ENCODE results near the gene PEX14. TPM values are rescaled to one million over a fixed set of nuclear protein-coding genes. Genes with fewer than 3 reads are reported as not detected.
"Not testable (repeated sequence)": the region's sequence is repeated elsewhere in the genome, so short reads cannot be mapped to it uniquely, and the experiment has no call there.

The PEX14 gene
- total RNA-seq, 2 donors from 2014 or later: 24.3 to 26.0 TPM

DNA sequence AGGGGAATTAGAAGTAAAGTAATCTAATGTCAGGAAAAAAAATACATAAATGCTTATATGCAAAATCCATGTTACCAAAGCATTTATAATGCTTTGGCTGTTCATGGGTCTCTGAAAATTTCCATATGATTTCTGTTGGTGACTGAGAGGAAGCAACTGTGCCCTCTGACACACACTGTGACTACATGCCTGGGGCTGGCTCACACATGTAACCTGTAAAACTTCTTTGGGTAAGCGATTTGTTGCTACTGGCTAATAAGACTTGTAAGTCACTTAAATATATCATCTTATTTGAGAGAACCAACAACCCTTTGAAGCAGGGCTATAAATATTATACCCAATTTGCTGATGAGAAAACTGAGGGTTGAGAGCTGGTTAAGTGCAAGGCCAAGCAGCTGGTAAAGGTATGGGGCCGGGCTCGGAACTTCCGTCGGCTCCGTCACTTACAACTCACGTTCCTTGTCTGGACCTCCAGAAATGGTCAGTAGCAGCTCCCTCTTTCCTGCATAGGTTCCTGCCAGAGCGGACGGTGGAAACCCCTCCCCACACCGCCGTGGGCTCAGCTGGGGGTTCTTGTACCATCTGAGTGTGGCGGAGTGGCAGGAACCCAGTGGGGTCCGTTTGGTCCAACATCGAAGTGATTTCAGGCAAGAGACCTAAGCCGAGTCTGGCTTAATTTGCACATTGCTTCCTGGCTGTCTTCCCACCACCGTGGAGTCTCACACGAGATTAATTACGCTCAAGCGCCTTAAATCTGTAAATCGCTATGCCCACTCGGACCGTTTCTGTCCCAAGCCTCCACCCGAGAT, 3.1 kb upstream of the PEX14 start:
- peaks cover 32% of the 10 kb centered on the region for H3K36me3 Mint-ChIP-seq (ENCODE audit: low read depth)
- Histone ChIP-seq H3K4me1 (ENCODE audit: control insufficient read depth, insufficient read depth, low read length) (peaks cover 8% of the 10 kb centered on the region), H3K36me3 (ENCODE audit: control insufficient read depth, insufficient read depth, low read length) (peaks cover 26% of the 10 kb centered on the region), H3K4me3 (ENCODE audit: low read length) (peak overlapping the region; percentile 86), H3K27ac (ENCODE audit: low read depth, low read length) (no peak overlapping the region), H3K27me3 (ENCODE audit: control insufficient read depth, insufficient read depth, low read length, poor library complexity, severe bottlenecking) (no peaks in the 10 kb centered on the region), H3K9me3 (ENCODE audit: control insufficient read depth, low read length) (no peaks in the 10 kb centered on the region), H3K9ac (ENCODE audit: extremely low read depth, low read length, poor library complexity, severe bottlenecking) (peak overlapping the region; percentile 66)
- TF ChIP-seq CTCF (conservative IDR thresholded peaks at IDR 0.05): no peak
- peak overlapping the region; percentile 95 for H3K27ac Mint-ChIP-seq
- H3K9me3 Mint-ChIP-seq: no peaks in the 10 kb centered on the region
- 7 to 8% methylated on average over 9 to 23 of the region's 23 CpGs for WGBS, 2 experiments (ENCODE audit: insufficient coverage in 1 of 2, insufficient read length in 1 of 2)
- H3K27me3 Mint-ChIP-seq (ENCODE audit: insufficient read depth): no peaks in the 10 kb centered on the region
- peaks cover 13% of the 10 kb centered on the region for H3K4me1 Mint-ChIP-seq
- H3K4me3 Mint-ChIP-seq: peak overlapping the region; percentile 97
- no peak for DNase-seq

GRCh38 chr1:10472220-10473144, 2.3 kb upstream of the PEX14 start, which contains the start of gene DFFA:
TSS of gene DFFA (minus strand) at chr1:10472529. CDS start at chr1:10472458, 71 bp downstream.
- H3K4me3 Mint-ChIP-seq: peak within 1 kb of the TSS; percentile 97
- H3K4me3 ChIP-seq (ENCODE audit: low read length): peak within 1 kb of the TSS; percentile 86
- no peak for TF ChIP-seq CTCF (conservative IDR thresholded peaks at IDR 0.05)
- no peaks in the 10 kb centered on the region for H3K27me3 Mint-ChIP-seq (ENCODE audit: insufficient read depth)
- H3K36me3 ChIP-seq (ENCODE audit: control insufficient read depth, insufficient read depth, low read length): peaks cover 28% of the 10 kb centered on the region
- no peak within 1 kb of the TSS for H3K27ac ChIP-seq (ENCODE audit: low read depth, low read length)
- peaks cover 8% of the 10 kb centered on the region for H3K4me1 Mint-ChIP-seq
- 2 to 3% methylated on average over 41 to 57 of the region's 59 CpGs for WGBS, 2 experiments (ENCODE audit: insufficient coverage in 1 of 2, insufficient read length in 1 of 2)
- H3K4me1 ChIP-seq (ENCODE audit: control insufficient read depth, insufficient read depth, low read length): peaks cover 8% of the 10 kb centered on the region
- H3K9ac ChIP-seq (ENCODE audit: extremely low read depth, low read length, poor library complexity, severe bottlenecking): peak within 1 kb of the TSS; percentile 66
- H3K36me3 Mint-ChIP-seq (ENCODE audit: low read depth): peaks cover 28% of the 10 kb centered on the region
- H3K9me3 Mint-ChIP-seq: no peaks in the 10 kb centered on the region
- H3K9me3 ChIP-seq (ENCODE audit: control insufficient read depth, low read length): no peaks in the 10 kb centered on the region
- H3K27ac Mint-ChIP-seq: peak within 1 kb of the TSS; percentile 95
- H3K27me3 ChIP-seq (ENCODE audit: control insufficient read depth, insufficient read depth, low read length, poor library complexity, severe bottlenecking): no peaks in the 10 kb centered on the region
- peak; percentile 99 for DNase-seq

DNA sequence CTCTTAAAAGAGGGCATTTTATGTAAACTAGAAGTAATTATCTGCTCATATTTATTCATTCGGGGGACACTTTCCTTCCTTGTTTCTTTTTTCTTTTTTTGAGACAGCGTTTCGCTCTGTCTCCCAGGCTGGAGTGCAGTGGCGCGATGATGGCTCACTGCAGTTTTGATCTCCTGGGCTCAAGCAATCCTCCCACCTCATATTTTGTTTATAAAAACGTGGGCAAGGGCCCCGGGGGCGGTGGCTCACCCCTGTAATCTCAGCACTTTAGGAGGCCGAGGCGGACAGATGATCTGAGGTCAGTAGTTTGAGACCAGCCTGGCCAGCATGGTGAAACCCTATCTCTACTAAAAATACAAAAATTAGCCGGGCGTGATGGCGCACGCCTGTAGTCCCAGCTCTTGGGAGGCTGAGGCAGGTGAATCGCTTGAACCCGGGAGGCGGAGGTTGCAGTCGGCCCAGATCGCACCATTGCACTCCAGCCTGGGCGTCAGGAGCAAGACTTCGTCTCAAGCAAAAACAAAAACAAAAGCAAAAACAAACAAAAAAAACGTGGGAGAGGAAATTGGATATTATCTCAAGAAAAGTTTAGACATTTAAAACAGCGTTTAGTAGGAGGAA, 1.5 kb upstream of the PEX14 start:
- no peak overlapping the region for H3K27ac ChIP-seq (ENCODE audit: low read depth, low read length)
- no peaks in the 10 kb centered on the region for H3K27me3 ChIP-seq (ENCODE audit: control insufficient read depth, insufficient read depth, low read length, poor library complexity, severe bottlenecking)
- no peak overlapping the region for H3K9ac ChIP-seq (ENCODE audit: extremely low read depth, low read length, poor library complexity, severe bottlenecking)
- Mint-ChIP-seq H3K4me1 (peaks cover 7% of the 10 kb centered on the region), H3K9me3 (no peaks in the 10 kb centered on the region), H3K27me3 (ENCODE audit: insufficient read depth) (no peaks in the 10 kb centered on the region), H3K36me3 (ENCODE audit: low read depth) (peaks cover 20% of the 10 kb centered on the region), H3K4me3 (peak overlapping the region; percentile 97), H3K27ac (no peak overlapping the region)
- no peak overlapping the region for H3K4me3 ChIP-seq (ENCODE audit: low read length)
- TF ChIP-seq CTCF (conservative IDR thresholded peaks at IDR 0.05): no peak
- H3K4me1 ChIP-seq (ENCODE audit: control insufficient read depth, insufficient read depth, low read length): peaks cover 6% of the 10 kb centered on the region
- no peaks in the 10 kb centered on the region for H3K9me3 ChIP-seq (ENCODE audit: control insufficient read depth, low read length)
- peaks cover 21% of the 10 kb centered on the region for H3K36me3 ChIP-seq (ENCODE audit: control insufficient read depth, insufficient read depth, low read length)
- no peak for DNase-seq
- WGBS, 2 experiments (ENCODE audit: insufficient coverage in 1 of 2, insufficient read length in 1 of 2): 93 to 96% methylated on average over 12 to 23 of the region's 23 CpGs

- not testable (repeated sequence) for H3K4me1 ChIP-seq (ENCODE audit: control insufficient read depth, insufficient read depth, low read length); H3K9ac ChIP-seq (ENCODE audit: extremely low read depth, low read length, poor library complexity, severe bottlenecking); H3K4me1 Mint-ChIP-seq; H3K27me3 ChIP-seq (ENCODE audit: control insufficient read depth, insufficient read depth, low read length, poor library complexity, severe bottlenecking); H3K9me3 Mint-ChIP-seq; H3K27me3 Mint-ChIP-seq (ENCODE audit: insufficient read depth); DNase-seq; H3K27ac Mint-ChIP-seq; H3K27ac ChIP-seq (ENCODE audit: low read depth, low read length); H3K9me3 ChIP-seq (ENCODE audit: control insufficient read depth, low read length)
- peak overlapping the region; percentile 95 for H3K4me3 ChIP-seq (ENCODE audit: low read length)
- WGBS, 2 experiments (ENCODE audit: insufficient coverage in 1 of 2, insufficient read length in 1 of 2): 94% methylated on average over 10 of the region's 10 CpGs
- H3K36me3 Mint-ChIP-seq (ENCODE audit: low read depth): peaks cover 10% of the 10 kb centered on the region
- H3K36me3 ChIP-seq (ENCODE audit: control insufficient read depth, insufficient read depth, low read length): peaks cover 11% of the 10 kb centered on the region
- peak overlapping the region; percentile 94 for H3K4me3 Mint-ChIP-seq
These were observed 489 bp upstream of the PEX14 start for GRCh38 chr1:10474309-10474612.

All from endodermal cell (in vitro differentiated cells).